Skeletal muscle tissue (tissue), 4 donors: ENCODE measurements around the gene ZNF41. TPM values are rescaled to one million over a fixed set of nuclear protein-coding genes. Genes with fewer than 3 reads are reported as not detected.

Experiments used
- H3K27ac ChIP-seq: one replicate; pipeline ENCODE4 v1.7.0; 2013; ENCODE audit warnings: mild to moderate bottlenecking, low read depth, low read length, inconsistent platforms
- H3K27me3 ChIP-seq, 3 donors: one replicate each; pipeline ENCODE4 v1.7.0; 2013; ENCODE audit warnings: low read length in 3 of 3; ENCODE audit not compliant: control insufficient read depth in 3 of 3, insufficient read depth in 3 of 3
- H3K36me3 ChIP-seq, 3 donors: one replicate each; pipeline ENCODE4 v1.7.0; 2013; ENCODE audit warnings: low read length in 3 of 3; ENCODE audit not compliant: control insufficient read depth in 3 of 3, insufficient read depth in 3 of 3
- H3K4me1 ChIP-seq, 3 donors: one replicate each; pipeline ENCODE4 v1.7.0; 2013; ENCODE audit warnings: low read length in 3 of 3, mild to moderate bottlenecking in 3 of 3; ENCODE audit not compliant: control insufficient read depth in 3 of 3, insufficient read depth in 3 of 3
- H3K4me3 ChIP-seq, 3 donors: one replicate each; pipeline ENCODE4 v1.7.0; 2013; ENCODE audit warnings: low read length in 3 of 3
- H3K9ac ChIP-seq, 3 donors: one replicate each; pipeline ENCODE4 v1.7.0; 2013; ENCODE audit warnings: low read length in 3 of 3, mild to moderate bottlenecking in 3 of 3, moderate library complexity in 2 of 3, low read depth in 1 of 3
- H3K9me3 ChIP-seq, 3 donors: one replicate each; pipeline ENCODE4 v1.7.0; 2013; ENCODE audit warnings: low read length in 3 of 3; ENCODE audit not compliant: control insufficient read depth in 3 of 3
- total RNA-seq: library from RNA; depleted of rRNA; stranded (reverse); fragments of >200 nt; gene quantifications from one replicate; pipeline ENCODE4 v1.2.3, GENCODE V29; 2014
- donor health status: Osteomylitis.

The ZNF41 gene
- total RNA-seq, 1 donor from 2014 or later = 6.3 TPM

DNA sequence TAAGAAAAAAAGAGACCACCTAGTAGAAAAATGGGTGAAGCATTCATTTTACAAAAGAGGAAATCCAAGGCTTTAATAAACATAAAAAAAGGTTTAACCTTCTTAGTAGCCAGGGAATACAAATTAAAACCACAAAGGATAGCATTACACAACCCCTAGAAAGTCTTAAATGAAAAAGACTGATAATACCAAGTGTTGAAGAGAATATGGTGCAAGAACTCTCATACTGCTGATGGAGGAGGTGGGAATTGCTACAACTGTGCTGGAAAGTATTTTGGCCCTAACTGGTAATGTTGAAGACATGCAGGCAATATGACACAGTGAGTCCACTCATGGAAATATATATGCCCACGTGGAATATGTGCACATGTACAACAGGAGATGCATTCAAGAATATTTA lies 22.5 kb downstream of the ZNF41 start:
- Histone ChIP-seq H3K27me3 (no peaks in the 10 kb centered on the region), H3K9me3 (no peaks in the 10 kb centered on the region), H3K27ac (no peak overlapping the region), H3K4me3 (no peak overlapping the region), H3K9ac (no peak overlapping the region), H3K36me3 (peaks cover 0 to 5% (median 3%) of the 10 kb centered on the region in 3 donors), H3K4me1 (peaks cover 0 to 11% (median 5%) of the 10 kb centered on the region in 3 donors)

GRCh38 chrX:47458528-47458927 lies 24.5 kb downstream of the ZNF41 start:
- Histone ChIP-seq H3K27ac (no peak overlapping the region), H3K4me1 (peaks cover 0 to 11% (median 5%) of the 10 kb centered on the region in 3 donors), H3K27me3 (no peaks in the 10 kb centered on the region), H3K9ac (no peak overlapping the region), H3K4me3 (no peak overlapping the region), H3K36me3 (peaks cover 2 to 12% (median 5%) of the 10 kb centered on the region in 3 donors), H3K9me3 (no peaks in the 10 kb centered on the region)

GRCh38 chrX:47456080-47456479 lies 26.9 kb downstream of the ZNF41 start:
- H3K4me3 ChIP-seq = no peak overlapping the region
- peaks cover 4 to 19% (median 9%) of the 10 kb centered on the region in 3 donors for H3K36me3 ChIP-seq
- H3K9me3 ChIP-seq = no peaks in the 10 kb centered on the region
- no peaks in the 10 kb centered on the region for H3K27me3 ChIP-seq
- H3K9ac ChIP-seq = no peak overlapping the region
- H3K27ac ChIP-seq = no peak overlapping the region
- peaks cover 0 to 11% (median 5%) of the 10 kb centered on the region in 3 donors for H3K4me1 ChIP-seq

DNA sequence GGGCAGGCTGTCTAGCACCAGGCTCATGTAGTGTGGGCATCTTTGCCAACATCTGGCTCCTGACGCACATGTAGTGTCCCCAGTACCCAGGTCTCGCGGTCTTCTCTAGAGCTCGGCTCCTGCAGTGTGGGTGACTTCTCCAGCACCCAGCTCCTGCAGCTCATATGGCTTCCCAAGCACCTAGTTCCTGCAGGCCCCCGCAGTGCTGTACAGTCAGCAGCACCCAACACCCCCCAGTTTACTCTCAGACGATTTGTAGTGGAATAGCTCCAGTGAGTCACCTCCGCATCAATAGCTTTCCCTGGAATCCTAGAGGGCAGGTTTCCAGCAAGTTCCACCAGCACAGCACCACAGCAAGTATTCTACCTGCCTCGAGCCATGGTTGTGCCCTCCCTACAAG lies 30.9 kb downstream of the ZNF41 start:
- Histone ChIP-seq H3K27me3 (no peaks in the 10 kb centered on the region), H3K9ac (no peak overlapping the region), H3K9me3 (peaks cover 0 to 7% (median 6%) of the 10 kb centered on the region in 3 donors), H3K36me3 (peaks cover 26 to 44% (median 40%) of the 10 kb centered on the region in 3 donors), H3K27ac (no peak overlapping the region), H3K4me1 (peaks cover 0 to 11% (median 5%) of the 10 kb centered on the region in 3 donors), H3K4me3 (no peak overlapping the region)

DNA sequence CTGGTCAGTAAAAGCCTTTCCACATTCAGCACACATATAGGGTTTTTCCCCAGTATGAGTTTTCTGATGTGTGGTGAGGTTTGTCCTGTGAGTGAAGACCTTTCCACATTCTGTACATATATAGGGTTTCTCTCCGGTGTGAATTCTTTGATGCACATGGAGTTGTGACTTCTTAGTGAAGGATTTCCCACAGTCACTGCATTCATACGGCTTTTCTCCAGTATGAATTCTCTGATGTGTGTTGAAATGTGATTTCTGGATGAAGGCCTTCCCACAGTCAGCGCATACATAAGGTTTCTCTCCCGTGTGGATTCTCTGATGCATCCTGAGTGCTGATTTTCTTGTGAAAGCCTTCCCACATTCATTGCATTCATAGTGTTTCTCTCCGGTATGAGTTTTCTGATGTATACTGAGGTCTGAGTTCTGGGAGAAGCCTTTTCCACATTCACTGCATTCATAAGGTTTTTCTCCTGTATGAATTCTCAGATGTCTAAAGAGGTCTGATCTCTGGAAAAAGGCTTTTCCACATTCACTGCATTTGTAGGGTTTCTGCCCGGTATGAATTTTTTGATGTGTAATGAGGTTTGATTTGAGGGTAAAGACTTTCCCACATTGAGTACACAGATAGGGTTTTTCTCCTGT lies 34.7 kb downstream of the ZNF41 start:
- H3K9me3 ChIP-seq = peaks cover 0 to 11% (median 8%) of the 10 kb centered on the region in 3 donors
- H3K4me1 ChIP-seq = no peaks in the 10 kb centered on the region
- peaks cover 25 to 41% (median 33%) of the 10 kb centered on the region in 3 donors for H3K36me3 ChIP-seq
- H3K9ac ChIP-seq = no peak overlapping the region
- H3K4me3 ChIP-seq = no peak overlapping the region
- H3K27me3 ChIP-seq = no peaks in the 10 kb centered on the region
- no peak overlapping the region for H3K27ac ChIP-seq

GRCh38 chrX:47447607-47448006 lies 35.4 kb downstream of the ZNF41 start:
- no peak overlapping the region for H3K27ac ChIP-seq
- H3K36me3 ChIP-seq = peaks cover 25 to 40% (median 33%) of the 10 kb centered on the region in 3 donors
- no peaks in the 10 kb centered on the region for H3K4me1 ChIP-seq
- H3K9ac ChIP-seq = no peak overlapping the region
- no peak overlapping the region for H3K4me3 ChIP-seq
- H3K9me3 ChIP-seq = peaks cover 0 to 11% (median 8%) of the 10 kb centered on the region in 3 donors
- no peaks in the 10 kb centered on the region for H3K27me3 ChIP-seq

DNA sequence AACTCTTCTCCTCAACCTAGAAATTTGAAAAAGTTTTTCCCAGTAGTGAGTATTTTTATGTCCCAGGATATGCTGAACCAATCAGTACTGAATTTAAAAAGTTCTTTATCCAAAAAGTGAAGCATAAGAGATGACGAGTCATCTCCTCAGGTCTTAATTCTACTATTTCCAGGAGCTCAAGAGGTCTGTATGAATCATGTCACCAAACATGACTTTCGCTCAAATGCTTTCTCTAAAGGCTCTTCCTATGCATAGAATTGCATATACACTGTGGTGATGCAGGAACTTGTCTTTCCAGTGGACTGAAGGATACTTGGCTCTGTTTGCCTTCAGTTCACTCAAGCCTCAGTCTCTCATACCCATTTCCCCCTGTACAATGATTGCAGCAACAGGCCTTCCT lies 36.1 kb downstream of the ZNF41 start:
- H3K4me1 ChIP-seq = no peaks in the 10 kb centered on the region
- H3K27me3 ChIP-seq = no peaks in the 10 kb centered on the region
- no peak overlapping the region for H3K9ac ChIP-seq
- H3K27ac ChIP-seq = no peak overlapping the region
- H3K36me3 ChIP-seq = peaks cover 25 to 34% (median 28%) of the 10 kb centered on the region in 3 donors
- no peak overlapping the region for H3K4me3 ChIP-seq
- peaks cover 0 to 11% (median 8%) of the 10 kb centered on the region in 3 donors for H3K9me3 ChIP-seq

DNA sequence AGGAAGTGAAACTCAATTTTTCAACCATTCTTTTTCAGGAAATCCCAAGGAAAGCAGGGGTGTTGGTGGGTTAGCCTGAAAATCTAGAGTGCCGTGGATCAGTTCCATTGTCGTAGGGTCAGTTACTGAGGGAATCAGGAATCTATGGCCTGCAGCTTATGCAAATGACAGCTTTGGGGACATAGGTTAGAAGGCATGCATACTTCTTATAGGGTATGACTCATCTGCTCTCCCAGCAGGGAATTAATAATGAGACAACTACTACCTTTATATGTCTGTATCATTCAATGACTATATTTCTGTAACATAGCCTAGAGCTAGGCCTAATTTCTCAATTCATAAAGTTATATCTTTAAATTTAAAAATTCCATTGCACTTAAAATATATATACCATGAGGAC lies 36.6 kb downstream of the ZNF41 start:
- no peak overlapping the region for H3K4me3 ChIP-seq
- no peak overlapping the region for H3K27ac ChIP-seq
- H3K9ac ChIP-seq = no peak overlapping the region
- no peaks in the 10 kb centered on the region for H3K4me1 ChIP-seq
- H3K36me3 ChIP-seq = peaks cover 25 to 32% (median 27%) of the 10 kb centered on the region in 3 donors
- H3K9me3 ChIP-seq = peaks cover 0 to 11% (median 8%) of the 10 kb centered on the region in 3 donors
- H3K27me3 ChIP-seq = no peaks in the 10 kb centered on the region

- Histone ChIP-seq H3K4me3 (no peak overlapping the region), H3K27ac (no peak overlapping the region), H3K9me3 (peaks cover 0 to 5% (median 0%) of the 10 kb centered on the region in 3 donors), H3K4me1 (no peaks in the 10 kb centered on the region), H3K9ac (no peak overlapping the region), H3K27me3 (no peaks in the 10 kb centered on the region), H3K36me3 (no peaks in the 10 kb centered on the region)
Measured at GRCh38 chrX:47430925-47431324, 52.1 kb downstream of the ZNF41 start.

DNA sequence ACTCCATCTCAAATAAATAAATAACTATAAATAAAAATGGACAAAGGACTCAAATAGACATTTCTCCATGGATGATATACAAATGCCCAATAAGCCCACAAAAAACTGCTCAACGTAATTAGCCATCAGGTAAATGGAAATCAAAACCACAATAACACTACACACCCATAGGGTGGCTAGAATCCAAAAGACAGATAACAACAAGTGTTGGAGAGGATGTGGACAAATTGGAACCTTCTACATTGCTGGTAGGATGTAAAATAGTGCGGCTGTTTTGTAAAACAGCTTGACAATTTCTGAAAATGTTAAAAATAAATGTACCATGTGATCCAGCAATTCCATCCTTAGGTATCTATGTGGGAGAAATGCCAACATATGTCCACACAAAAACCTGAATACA lies 60.6 kb downstream of the ZNF41 start:
- Histone ChIP-seq H3K27ac (no peak overlapping the region), H3K27me3 (no peaks in the 10 kb centered on the region), H3K4me3 (no peak overlapping the region), H3K36me3 (no peaks in the 10 kb centered on the region), H3K4me1 (no peaks in the 10 kb centered on the region), H3K9ac (no peak overlapping the region), H3K9me3 (peaks cover 0 to 7% (median 0%) of the 10 kb centered on the region in 3 donors)
